ENCODE data around the gene POC1A. TPM values are rescaled to one million over a fixed set of nuclear protein-coding genes. Genes with fewer than 3 reads are reported as not detected.

POC1A gene
- total RNA-seq, 1 donor from 2014 or later: 2.4 TPM

- intact Hi-C loops (cut with micrococcal nuclease): no loop called here
- POLR2A ChIA-PET: no interaction called here
- no peak overlapping the region for H3K4me3 Mint-ChIP-seq
- TF ChIP-seq CTCF (IDR thresholded peaks at IDR 0.05): no peak
- H3K9me3 Mint-ChIP-seq: no peaks in the 10 kb centered on the region
- H3K36me3 Mint-ChIP-seq (ENCODE audit: low read depth): no peaks in the 10 kb centered on the region
- DNase-seq (no peak), ATAC-seq (ENCODE audit: low read depth) (no peak)
- no peaks in the 10 kb centered on the region for H3K27me3 Mint-ChIP-seq
- H3K27ac Mint-ChIP-seq: no peak overlapping the region
- H3K4me1 Mint-ChIP-seq: peaks cover 2% of the 10 kb centered on the region
- CTCF ChIA-PET: no interaction called here
Measured at GRCh38 chr3:52109611-52110301, 44.5 kb downstream of the POC1A start.

GRCh38 chr3:52108302-52109232 is 45.7 kb downstream of the POC1A start:
- TF ChIP-seq CTCF (IDR thresholded peaks at IDR 0.05): no peak
- DNase-seq (no peak), ATAC-seq (ENCODE audit: low read depth) (no peak)
- H3K27me3 Mint-ChIP-seq: no peaks in the 10 kb centered on the region
- no peaks in the 10 kb centered on the region for H3K36me3 Mint-ChIP-seq (ENCODE audit: low read depth)
- intact Hi-C loops (cut with micrococcal nuclease): no loop called here
- H3K4me1 Mint-ChIP-seq: peaks cover 2% of the 10 kb centered on the region
- H3K4me3 Mint-ChIP-seq: no peak overlapping the region
- H3K27ac Mint-ChIP-seq: no peak overlapping the region
- ChIA-PET CTCF (no interaction called here), POLR2A (no interaction called here)
- no peaks in the 10 kb centered on the region for H3K9me3 Mint-ChIP-seq

GRCh38 chr3:52106951-52107611 is 47.1 kb downstream of the POC1A start:
- ATAC-seq (ENCODE audit: low read depth): no peak
- no peak overlapping the region for H3K27ac Mint-ChIP-seq
- peaks cover 2% of the 10 kb centered on the region for H3K4me1 Mint-ChIP-seq
- no peaks in the 10 kb centered on the region for H3K36me3 Mint-ChIP-seq (ENCODE audit: low read depth)
- POLR2A ChIA-PET: no interaction called here
- H3K4me3 Mint-ChIP-seq: no peak overlapping the region
- CTCF ChIA-PET: no interaction called here
- DNase-seq: no peak
- H3K9me3 Mint-ChIP-seq: peaks cover 3% of the 10 kb centered on the region
- no peaks in the 10 kb centered on the region for H3K27me3 Mint-ChIP-seq
- no peak for TF ChIP-seq CTCF (IDR thresholded peaks at IDR 0.05)
- intact Hi-C loops (cut with micrococcal nuclease): no loop called here

GRCh38 chr3:52104684-52105640 is 49.3 kb downstream of the POC1A start:
- intact Hi-C loops (cut with micrococcal nuclease): no loop called here
- no peak for DNase-seq
- TF ChIP-seq CTCF (IDR thresholded peaks at IDR 0.05): no peak
- Mint-ChIP-seq H3K36me3 (ENCODE audit: low read depth) (peaks cover 2% of the 10 kb centered on the region), H3K4me1 (peaks cover 2% of the 10 kb centered on the region), H3K9me3 (peaks cover 3% of the 10 kb centered on the region), H3K4me3 (no peak overlapping the region), H3K27me3 (no peaks in the 10 kb centered on the region), H3K27ac (no peak overlapping the region)
- ChIA-PET POLR2A (no interaction called here), CTCF (no interaction called here)
- no peak for ATAC-seq (ENCODE audit: low read depth)

Measured in activated B cell treated with CpG ODN at 0.5 μM for 24 hours (primary cell).